ENCODE results near the gene C1orf52.
A peak's percentile ranks its signal among the peaks of the same experiment; 100 is the strongest.

Gene C1orf52

DNA sequence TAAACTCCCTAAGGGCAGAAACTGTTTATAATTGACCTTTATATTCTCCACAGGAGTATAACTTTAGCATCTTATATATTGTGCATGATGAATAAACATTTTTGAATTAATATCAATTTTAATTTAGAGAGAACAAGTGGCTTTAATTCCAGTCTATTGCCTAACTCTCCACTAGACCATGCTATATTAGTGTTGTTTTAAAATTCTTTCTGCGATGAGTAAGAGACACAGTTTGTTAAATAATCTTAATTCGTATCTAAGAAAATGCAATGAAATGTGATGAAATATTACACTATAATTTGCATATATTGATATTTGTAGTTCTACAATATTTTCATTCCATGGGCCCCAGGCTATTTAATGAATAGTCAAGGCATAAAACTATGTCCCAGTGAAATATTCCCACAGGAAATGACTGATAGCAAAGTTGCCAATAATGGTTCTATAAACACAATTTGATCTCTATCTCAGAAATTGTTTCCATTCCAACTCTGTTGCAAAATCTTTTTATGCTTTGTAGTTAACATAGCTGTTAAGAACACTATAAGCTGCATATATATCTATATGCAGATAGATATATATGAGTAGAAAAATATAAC, 55.8 kb downstream of the C1orf52 start:
- DNase-seq (ENCODE audit: low read depth) = no peak
- TF ChIP-seq, protein P1, sequence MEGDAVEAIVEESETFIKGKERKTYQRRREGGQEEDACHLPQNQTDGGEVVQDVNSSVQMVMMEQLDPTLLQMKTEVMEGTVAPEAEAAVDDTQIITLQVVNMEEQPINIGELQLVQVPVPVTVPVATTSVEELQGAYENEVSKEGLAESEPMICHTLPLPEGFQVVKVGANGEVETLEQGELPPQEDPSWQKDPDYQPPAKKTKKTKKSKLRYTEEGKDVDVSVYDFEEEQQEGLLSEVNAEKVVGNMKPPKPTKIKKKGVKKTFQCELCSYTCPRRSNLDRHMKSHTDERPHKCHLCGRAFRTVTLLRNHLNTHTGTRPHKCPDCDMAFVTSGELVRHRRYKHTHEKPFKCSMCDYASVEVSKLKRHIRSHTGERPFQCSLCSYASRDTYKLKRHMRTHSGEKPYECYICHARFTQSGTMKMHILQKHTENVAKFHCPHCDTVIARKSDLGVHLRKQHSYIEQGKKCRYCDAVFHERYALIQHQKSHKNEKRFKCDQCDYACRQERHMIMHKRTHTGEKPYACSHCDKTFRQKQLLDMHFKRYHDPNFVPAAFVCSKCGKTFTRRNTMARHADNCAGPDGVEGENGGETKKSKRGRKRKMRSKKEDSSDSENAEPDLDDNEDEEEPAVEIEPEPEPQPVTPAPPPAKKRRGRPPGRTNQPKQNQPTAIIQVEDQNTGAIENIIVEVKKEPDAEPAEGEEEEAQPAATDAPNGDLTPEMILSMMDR (IDR thresholded peaks at IDR 0.05; ENCODE audit: low read depth, low read length, missing control alignments) = no peak

DNA sequence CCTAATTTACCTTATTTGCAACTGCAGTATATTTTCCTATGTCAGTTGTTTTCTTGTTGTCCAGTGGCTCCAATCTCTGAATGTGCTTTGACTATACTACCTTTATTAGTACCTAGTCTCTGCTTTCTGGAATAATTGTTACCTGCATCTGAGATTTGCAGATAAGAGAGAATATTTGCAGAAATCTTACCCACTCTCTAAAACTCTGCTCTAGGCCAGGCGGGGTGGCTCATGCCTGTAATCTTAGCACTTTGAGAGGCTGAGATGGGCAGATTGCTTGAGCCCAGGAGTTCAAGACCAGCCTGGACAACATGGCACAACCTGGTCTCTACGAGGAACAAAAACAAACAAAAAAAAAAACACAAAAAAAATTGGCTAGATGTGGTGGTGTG, 56.6 kb downstream of the C1orf52 start:
- H3K4me3 ChIP-seq (ENCODE audit: low read depth, low read length) = no peak overlapping the region
- DNase-seq (ENCODE audit: low read depth) = no peak
- TF ChIP-seq, protein P1 (IDR thresholded peaks at IDR 0.05; ENCODE audit: low read depth, low read length, missing control alignments) = no peak

More for the DNA sequence above, 55.8 kb downstream of the C1orf52 start:
- no peak overlapping the region for H3K4me3 ChIP-seq (ENCODE audit: low read depth, low read length)

DNA sequence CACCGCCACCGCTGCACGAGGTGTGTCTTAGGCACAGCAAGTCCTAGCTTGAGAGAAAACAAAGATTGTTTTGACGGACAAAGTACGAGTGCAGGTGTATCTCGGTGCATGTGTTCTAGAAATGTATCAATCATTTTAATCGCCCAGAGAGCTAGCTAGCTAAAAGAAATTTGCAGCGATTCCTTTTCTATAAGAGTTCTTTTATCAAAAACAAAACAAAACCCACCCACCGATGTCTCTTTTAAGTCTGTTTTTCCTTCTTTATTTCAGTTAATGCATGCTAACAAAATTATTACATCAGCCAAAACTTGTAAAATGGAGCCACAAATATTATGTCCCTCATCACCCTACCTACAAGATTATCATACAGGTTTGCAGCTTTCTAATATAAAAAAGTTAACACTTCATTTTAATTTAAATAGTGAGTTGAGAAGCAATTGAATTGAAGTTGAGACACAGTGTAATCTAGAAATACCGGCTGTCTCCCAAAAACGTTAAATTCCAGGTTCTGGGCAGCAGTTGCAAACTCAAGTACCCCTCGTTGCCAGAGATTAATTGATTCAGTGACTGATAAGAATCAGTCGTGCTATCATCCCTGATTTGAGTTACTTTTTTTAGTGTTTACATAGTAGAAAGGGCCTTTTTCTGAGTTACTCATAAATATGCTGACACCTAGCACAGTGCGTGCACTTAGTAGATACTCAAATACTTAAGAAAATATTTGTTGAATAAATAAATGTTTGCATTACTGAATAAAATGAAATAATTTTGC, 57.2 kb downstream of the C1orf52 start:
- TF ChIP-seq, protein P1 (IDR thresholded peaks at IDR 0.05; ENCODE audit: low read depth, low read length, missing control alignments) = no peak
- no peak for DNase-seq (ENCODE audit: low read depth)
- H3K4me3 ChIP-seq (ENCODE audit: low read depth, low read length) = peak overlapping the region; percentile 77

DNA sequence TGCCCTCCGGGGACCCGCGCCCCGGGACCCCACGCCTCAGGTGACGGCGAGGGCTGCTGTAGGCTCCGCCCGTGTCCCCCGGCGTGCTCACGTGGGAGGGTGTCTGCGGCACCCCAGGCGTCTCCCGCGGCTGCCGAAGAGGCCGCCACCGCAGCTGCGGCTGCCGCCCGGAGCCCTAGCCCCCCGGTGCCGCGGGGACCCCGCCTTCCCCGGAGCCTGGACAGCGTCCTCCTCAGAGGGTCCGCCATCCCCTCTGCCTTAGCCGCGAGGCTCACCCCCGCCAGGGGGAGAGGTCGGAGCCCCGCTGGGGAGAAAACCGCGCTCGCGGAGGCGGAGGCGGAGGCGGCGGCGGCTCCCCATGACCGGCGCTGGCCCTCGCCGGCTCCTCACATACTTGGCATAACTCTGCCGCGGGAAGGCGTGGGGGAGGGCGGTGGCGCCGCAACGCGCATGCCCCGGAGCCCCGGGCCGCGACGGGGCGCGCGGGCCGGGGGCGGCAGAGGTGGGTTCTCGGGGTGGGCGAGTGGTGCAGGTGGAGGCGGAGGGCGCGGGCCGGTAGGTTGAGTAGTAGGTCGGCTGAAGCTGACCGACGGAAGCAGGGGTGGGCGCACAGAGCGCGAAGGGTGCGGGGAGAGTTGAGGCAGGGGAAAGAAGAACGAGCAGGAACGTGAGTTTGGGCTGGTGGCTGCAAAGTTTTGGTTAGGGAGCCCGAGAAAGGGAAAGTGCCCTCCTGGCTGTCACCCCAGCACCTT, 57.9 kb downstream of the C1orf52 start:
- TF ChIP-seq, protein P1 (IDR thresholded peaks at IDR 0.05; ENCODE audit: low read depth, low read length, missing control alignments) = no peak
- peak overlapping the region; percentile 77 for H3K4me3 ChIP-seq (ENCODE audit: low read depth, low read length)
- no peak for DNase-seq (ENCODE audit: low read depth)

DNA sequence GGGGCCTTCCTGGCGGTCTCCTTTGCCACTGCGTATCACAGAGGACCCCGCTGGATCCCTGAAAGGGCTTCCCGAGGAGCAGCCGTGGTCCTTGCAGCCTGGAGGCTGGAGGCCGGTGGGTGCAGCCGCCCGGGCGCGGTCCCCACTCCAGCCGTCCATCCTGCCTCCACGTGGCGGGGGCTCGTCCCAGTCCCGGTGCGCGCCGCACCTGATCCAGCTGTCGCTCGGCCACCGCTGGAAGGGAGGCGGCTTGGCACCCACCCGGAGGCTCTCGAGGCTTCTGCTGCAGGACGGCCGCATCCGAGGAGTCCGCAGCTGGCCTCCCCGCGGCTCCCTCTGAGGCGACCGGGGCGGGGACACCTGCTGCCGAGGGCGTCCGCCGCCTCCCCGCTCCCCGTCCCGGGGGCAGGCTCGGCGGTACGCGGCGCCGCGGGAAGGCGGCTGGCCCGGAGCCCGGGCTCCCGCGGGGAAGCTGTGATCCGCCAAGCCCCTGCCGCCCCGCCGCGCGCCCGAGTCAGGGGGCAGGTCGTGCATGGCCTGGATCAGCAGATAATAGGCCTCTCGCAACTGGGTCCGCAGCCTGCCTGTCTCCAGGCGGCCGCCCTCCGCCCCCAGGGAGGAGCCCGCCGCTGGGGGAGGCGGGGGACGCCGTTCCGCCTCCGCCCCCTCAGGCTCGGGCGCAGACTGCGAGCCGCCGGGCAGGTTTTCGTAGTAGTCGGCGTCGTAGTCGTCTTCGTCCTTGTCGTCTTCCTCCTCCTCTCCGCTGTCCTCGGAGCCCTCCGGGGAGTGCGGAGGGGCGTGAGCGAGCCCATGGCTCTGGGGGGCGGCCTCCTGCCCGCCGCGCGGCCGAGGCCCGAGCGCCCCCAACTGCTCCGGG, 58.8 kb downstream of the C1orf52 start, which contains the start of gene SYDE2:
Gene SYDE2, minus strand, starts transcription at position 554 of the 877 bp plus-strand sequence. Its CDS starts 20 bp downstream, at position 534.
- TF ChIP-seq, protein P1 (IDR thresholded peaks at IDR 0.05; ENCODE audit: low read depth, low read length, missing control alignments) = no peak
- H3K4me3 ChIP-seq (ENCODE audit: low read depth, low read length) = peak within 1 kb of the TSS; percentile 77
- no peak for DNase-seq (ENCODE audit: low read depth)
